Measurements from ENCODE around the gene HIVEP2.

Gene HIVEP2

GRCh38 chr6:142896732-142897131 is 48.2 kb downstream of the HIVEP2 start:
- DNase-seq (ENCODE audit: extremely low read depth in 1 of 2, low read depth in 1 of 2): no peak

- DNase-seq (ENCODE audit: extremely low read depth in 1 of 2, low read depth in 1 of 2): no peak
These were observed 51.9 kb downstream of the HIVEP2 start for GRCh38 chr6:142893088-142893487.

- DNase-seq (ENCODE audit: extremely low read depth in 1 of 2, low read depth in 1 of 2): no peak
These were observed 52.5 kb downstream of the HIVEP2 start for GRCh38 chr6:142892254-142893021.

GRCh38 chr6:142891454-142891853 is 53.5 kb downstream of the HIVEP2 start:
- DNase-seq (ENCODE audit: extremely low read depth in 1 of 2, low read depth in 1 of 2): no peak

- no peak for DNase-seq (ENCODE audit: extremely low read depth in 1 of 2, low read depth in 1 of 2)
These were observed 56.5 kb downstream of the HIVEP2 start for GRCh38 chr6:142888456-142888855.

DNA sequence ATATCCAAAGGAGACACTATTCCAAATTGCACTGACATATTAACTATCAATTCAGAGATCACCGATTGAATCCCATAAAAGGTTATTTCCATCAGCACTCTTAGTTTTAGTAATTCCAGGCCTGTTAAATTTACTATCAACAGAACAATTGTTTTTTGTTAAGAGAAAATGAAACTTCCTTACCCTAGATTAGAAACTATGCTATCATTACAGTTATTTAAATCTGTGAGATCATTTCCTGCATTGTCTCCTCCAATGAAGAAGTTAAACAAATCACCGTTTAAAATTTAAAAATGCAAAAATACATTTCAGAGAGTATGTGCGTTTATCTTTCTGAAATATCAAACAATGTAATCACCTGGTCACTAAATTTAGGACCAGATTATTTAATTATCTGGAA is 57.5 kb downstream of the HIVEP2 start:
- no peak for DNase-seq (ENCODE audit: extremely low read depth in 1 of 2, low read depth in 1 of 2)

GRCh38 chr6:142886431-142887170 is 58.4 kb downstream of the HIVEP2 start:
- no peak for DNase-seq (ENCODE audit: extremely low read depth in 1 of 2, low read depth in 1 of 2)

- no peak for DNase-seq (ENCODE audit: extremely low read depth in 1 of 2, low read depth in 1 of 2)
These were observed 59.7 kb downstream of the HIVEP2 start for GRCh38 chr6:142885182-142885867.

DNA sequence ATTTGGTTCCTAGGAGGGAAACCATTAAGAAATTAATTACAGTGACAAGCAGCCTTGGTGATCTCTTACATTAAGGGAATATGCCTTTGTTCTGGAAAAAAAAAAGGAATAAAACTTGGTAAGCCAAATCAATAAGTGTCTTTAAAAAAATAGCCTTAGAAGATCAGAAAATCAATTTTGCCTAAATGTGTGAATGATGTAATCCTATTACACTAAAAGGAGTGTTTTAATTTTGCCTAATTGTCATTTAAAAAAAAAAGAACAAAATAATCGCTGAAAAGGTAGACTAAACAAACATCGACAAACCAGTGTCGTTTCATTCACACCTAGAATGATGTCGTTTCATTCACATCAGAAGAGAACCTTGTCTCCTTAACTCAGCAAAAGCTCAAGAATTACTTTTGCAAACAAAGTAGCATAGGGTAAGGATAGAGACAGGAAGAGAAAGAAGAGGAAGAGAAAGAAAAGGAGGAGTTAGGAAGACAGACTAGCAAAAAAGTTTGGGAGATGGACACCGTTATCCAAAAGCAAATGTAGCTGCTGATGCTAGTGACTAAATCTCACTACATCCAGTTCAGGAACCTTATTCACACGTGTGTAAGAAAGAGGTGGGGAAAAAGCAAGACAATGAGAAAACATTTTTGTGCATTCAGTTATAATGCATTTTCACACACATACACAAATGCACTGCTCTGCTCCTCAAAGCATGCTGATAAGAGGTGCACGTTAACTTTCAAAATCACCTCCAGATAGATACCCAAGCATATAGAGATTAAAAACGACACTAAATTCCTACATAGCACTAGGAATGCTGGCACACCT is 60.6 kb downstream of the HIVEP2 start:
- no peak for DNase-seq (ENCODE audit: extremely low read depth in 1 of 2, low read depth in 1 of 2)

- no peak for DNase-seq (ENCODE audit: extremely low read depth in 1 of 2, low read depth in 1 of 2)
These were observed 62.0 kb downstream of the HIVEP2 start for GRCh38 chr6:142883011-142883410.

DNA sequence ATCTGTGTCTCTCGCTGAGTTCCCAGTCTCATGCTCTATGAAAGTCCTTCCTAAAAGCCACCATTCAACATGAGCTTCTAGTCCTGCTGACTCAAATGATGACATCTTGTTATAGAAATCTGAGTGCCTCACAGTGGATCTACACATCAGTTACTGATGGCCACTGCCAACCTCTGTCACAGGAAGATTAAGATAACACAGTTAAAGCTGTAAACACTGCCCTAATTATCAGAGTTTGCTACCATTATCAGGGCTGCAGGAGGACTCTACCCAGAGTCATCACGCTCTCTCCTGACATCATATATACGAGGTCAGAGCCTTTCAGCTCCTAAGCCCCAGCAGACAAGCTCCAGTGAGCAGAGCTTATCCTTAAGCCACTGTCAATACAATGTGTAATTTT is 63.2 kb downstream of the HIVEP2 start:
- DNase-seq (ENCODE audit: extremely low read depth in 1 of 2, low read depth in 1 of 2): no peak

DNA sequence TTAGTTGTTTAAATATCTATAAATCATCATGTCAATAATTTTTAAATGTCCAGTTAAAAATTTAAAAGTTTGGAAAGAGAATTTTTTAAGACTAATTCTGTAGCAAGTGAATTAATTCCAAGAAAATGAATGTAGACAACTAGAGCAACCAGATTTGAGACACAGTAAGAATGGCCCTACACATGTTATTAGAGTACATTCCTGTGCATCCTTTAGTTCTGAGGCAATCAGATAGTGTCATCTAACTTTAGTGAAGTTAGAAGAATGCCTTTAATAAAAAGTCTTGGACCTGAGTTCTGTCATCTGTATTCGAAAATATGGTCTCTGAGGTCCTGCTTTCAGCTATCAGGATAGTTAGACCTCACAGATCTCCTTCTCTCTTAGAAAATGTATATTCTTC is 63.7 kb downstream of the HIVEP2 start:
- DNase-seq (ENCODE audit: extremely low read depth in 1 of 2, low read depth in 1 of 2): no peak

GRCh38 chr6:142880201-142880600 is 64.8 kb downstream of the HIVEP2 start:
- no peak for DNase-seq (ENCODE audit: extremely low read depth in 1 of 2, low read depth in 1 of 2)

GRCh38 chr6:142879527-142879926 is 65.4 kb downstream of the HIVEP2 start:
- DNase-seq (ENCODE audit: extremely low read depth in 1 of 2, low read depth in 1 of 2): no peak

DNA sequence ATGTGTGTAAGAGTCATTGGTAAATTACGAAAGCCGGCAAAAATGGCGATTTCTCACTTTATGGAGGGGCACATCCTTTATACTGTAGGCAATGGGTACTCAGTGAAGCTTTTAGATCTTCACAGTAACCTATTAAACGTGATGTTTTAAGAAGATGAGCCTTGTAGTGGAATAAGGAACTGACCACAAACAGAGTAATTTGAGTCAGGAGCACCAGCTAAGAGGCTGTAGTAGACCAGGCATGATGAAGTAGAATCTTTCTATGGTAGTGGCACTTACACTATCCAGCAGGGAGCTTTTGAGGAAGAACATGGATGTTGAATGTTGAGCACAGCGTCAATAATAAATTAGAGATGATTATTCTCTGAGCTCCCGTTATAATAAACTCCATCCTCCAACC is 65.9 kb downstream of the HIVEP2 start:
- DNase-seq (ENCODE audit: extremely low read depth in 1 of 2, low read depth in 1 of 2): no peak

- no peak for DNase-seq (ENCODE audit: extremely low read depth in 1 of 2, low read depth in 1 of 2)
These were observed 66.6 kb downstream of the HIVEP2 start for GRCh38 chr6:142878407-142878806.

GRCh38 chr6:142874676-142875075 is 70.3 kb downstream of the HIVEP2 start:
- DNase-seq (ENCODE audit: extremely low read depth in 1 of 2, low read depth in 1 of 2): no peak

DNA sequence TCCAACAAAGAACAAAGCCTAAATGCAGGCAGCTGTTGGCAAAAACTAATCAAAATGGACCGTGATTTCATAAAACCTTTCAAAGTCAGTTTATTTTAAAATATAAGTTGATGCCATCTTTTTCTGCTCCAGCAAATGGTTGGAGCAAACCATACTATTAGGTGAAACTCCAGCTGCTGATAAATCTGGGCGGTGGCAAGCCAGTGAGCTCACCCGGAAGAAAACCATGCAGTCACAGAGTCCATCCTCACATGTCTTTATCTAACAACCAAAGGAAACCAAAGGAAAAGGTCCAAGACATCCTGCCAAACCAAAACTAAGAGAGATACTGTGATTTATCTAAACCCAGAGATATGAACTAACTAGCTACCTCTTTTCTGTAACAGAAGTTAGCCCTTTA is 72.6 kb downstream of the HIVEP2 start:
- DNase-seq (ENCODE audit: extremely low read depth in 1 of 2, low read depth in 1 of 2): no peak

DNA sequence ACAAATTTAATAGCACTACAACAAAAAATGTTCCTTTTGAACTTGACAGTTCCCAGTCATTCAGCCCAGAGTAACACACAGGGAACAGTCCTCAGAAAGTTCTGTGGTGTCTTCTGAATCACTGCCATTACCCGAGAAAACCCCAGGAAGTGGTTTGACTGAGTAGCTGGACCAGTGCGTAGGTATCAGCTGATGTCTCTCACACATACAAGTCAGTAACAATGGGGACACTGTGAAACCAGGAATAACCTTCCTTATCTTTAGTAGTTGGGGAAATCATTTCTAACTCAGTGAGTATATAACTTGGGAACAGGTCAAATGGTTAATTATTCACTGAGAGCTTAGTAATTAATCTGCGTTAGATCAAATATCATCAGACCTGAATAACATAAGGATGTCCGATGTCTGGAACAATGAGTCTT is 73.1 kb downstream of the HIVEP2 start:
- no peak for DNase-seq (ENCODE audit: extremely low read depth in 1 of 2, low read depth in 1 of 2)

- DNase-seq (ENCODE audit: extremely low read depth in 1 of 2, low read depth in 1 of 2): no peak
These were observed 74.1 kb downstream of the HIVEP2 start for GRCh38 chr6:142870787-142871415.
